Measurements from ENCODE around the gene ENTR1.

GRCh38 chr9:136379401-136379800 lies 31.0 kb downstream of the ENTR1 start:
- TF ChIP-seq RAD21 (IDR thresholded peaks at IDR 0.05; ENCODE audit: low read depth) (no peak), TCF12 (IDR thresholded peaks at IDR 0.05; ENCODE audit: low read depth) (no peak), EP300 (IDR thresholded peaks at IDR 0.05; ENCODE audit: borderline replicate concordance) (no peak), CREB1 (IDR thresholded peaks at IDR 0.05; ENCODE audit: low read depth) (no peak), USF1 (IDR thresholded peaks at IDR 0.05) (no peak)

Measured in Ishikawa (cell line).